ENCODE data around the gene NEBL.
"Not testable (repeated sequence)": the region's sequence is repeated elsewhere in the genome, so short reads cannot be mapped to it uniquely, and the experiment has no call there.

Gene NEBL

GRCh38 chr10:20897146-20897825 is at the start of gene NEBL:
Gene NEBL (minus strand): TSS chr10:20897311. CDS start chr10:20897205, 106 bp downstream.
- DNase-seq (ENCODE audit: low read depth), result no peak

GRCh38 chr10:20945546-20946332 is 48.6 kb upstream of the NEBL start:
- DNase-seq (ENCODE audit: low read depth), result no peak

- no peak for DNase-seq (ENCODE audit: low read depth)
Measured at GRCh38 chr10:20944789-20945502, 47.8 kb upstream of the NEBL start.

GRCh38 chr10:20939414-20939813 is 42.3 kb upstream of the NEBL start:
- not testable (repeated sequence) for DNase-seq (ENCODE audit: low read depth)

GRCh38 chr10:20936396-20936795 is 39.3 kb upstream of the NEBL start:
- no peak for DNase-seq (ENCODE audit: low read depth)

- no peak for DNase-seq (ENCODE audit: low read depth)
Measured at GRCh38 chr10:20935931-20936330, 38.8 kb upstream of the NEBL start.

- no peak for DNase-seq (ENCODE audit: low read depth)
Measured at GRCh38 chr10:20935301-20935700, 38.2 kb upstream of the NEBL start.

GRCh38 chr10:20933705-20934104 is 36.6 kb upstream of the NEBL start:
- DNase-seq (ENCODE audit: low read depth), result no peak

- no peak for DNase-seq (ENCODE audit: low read depth)
Measured at GRCh38 chr10:20932606-20933126, 35.6 kb upstream of the NEBL start.

- DNase-seq (ENCODE audit: low read depth), result no peak
Measured at GRCh38 chr10:20931156-20931795, 34.2 kb upstream of the NEBL start.

GRCh38 chr10:20927456-20927855 is 30.3 kb upstream of the NEBL start:
- no peak for DNase-seq (ENCODE audit: low read depth)

GRCh38 chr10:20922451-20922850 is 25.3 kb upstream of the NEBL start:
- DNase-seq (ENCODE audit: low read depth), result no peak

GRCh38 chr10:20922033-20922432 is 24.9 kb upstream of the NEBL start:
- no peak for DNase-seq (ENCODE audit: low read depth)

- DNase-seq (ENCODE audit: low read depth), result no peak
Measured at GRCh38 chr10:20920061-20920460, 22.9 kb upstream of the NEBL start.

GRCh38 chr10:20919481-20919880 is 22.4 kb upstream of the NEBL start:
- DNase-seq (ENCODE audit: low read depth), result no peak

GRCh38 chr10:20916976-20917375 is 19.9 kb upstream of the NEBL start:
- DNase-seq (ENCODE audit: low read depth), result no peak

- DNase-seq (ENCODE audit: low read depth), result no peak
Measured at GRCh38 chr10:20912969-20913368, 15.9 kb upstream of the NEBL start.

- no peak for DNase-seq (ENCODE audit: low read depth)
Measured at GRCh38 chr10:20911626-20912025, 14.5 kb upstream of the NEBL start.

- no peak for DNase-seq (ENCODE audit: low read depth)
Measured at GRCh38 chr10:20909801-20910200, 12.7 kb upstream of the NEBL start.

- no peak for DNase-seq (ENCODE audit: low read depth)
Measured at GRCh38 chr10:20908391-20908790, 11.3 kb upstream of the NEBL start.

GRCh38 chr10:20903635-20904390 is 6.7 kb upstream of the NEBL start:
- no peak for DNase-seq (ENCODE audit: low read depth)

Measured in CMK (cell line).